Gastrocnemius medialis (tissue), 4 donors: ENCODE measurements around the gene CCDC89. TPM values are rescaled to one million over a fixed set of nuclear protein-coding genes. Genes with fewer than 3 reads are reported as not detected.
A peak's percentile ranks its signal among the peaks of the same experiment; 100 is the strongest.

ENCODE experiments used
- ATAC-seq, 2 donors: fragments of 150-250 bp; one replicate each; pipeline ENCODE4 v1.9.1; 2016
- DNase-seq, 2 donors: peaks; one replicate each; pipeline ENCODE4 v3.0.0-alpha.2; 2019
- H3K27ac ChIP-seq, 4 donors: fragments of 200-600 bp; sonication (generic); 1 replicate in 1 of 4; 2 replicates in 3 of 4; pipeline ENCODE4 v1.5.1; 2016 to 2018; ENCODE audit warnings: mild to moderate bottlenecking in 2 of 4, moderate library complexity in 1 of 4
- H3K27me3 ChIP-seq, 3 donors: fragments of 200-600 bp; sonication (generic) in 2 of 3; 1 replicate in 1 of 3; 2 replicates in 2 of 3; pipeline versions ENCODE4 v1.5.1 to v1.6.0; 2016 to 2019; ENCODE audit warnings: mild to moderate bottlenecking in 1 of 3, moderate library complexity in 1 of 3
- H3K36me3 ChIP-seq, 2 donors: fragments of 200-600 bp; sonication (generic) in 1 of 2; one replicate each; pipeline ENCODE4 v1.5.1; 2017 to 2018
- H3K4me1 ChIP-seq, 2 donors: fragments of 200-600 bp; sonication (generic) in 1 of 2; one replicate each; pipeline ENCODE4 v1.5.1; 2016 to 2017; ENCODE audit warnings: mild to moderate bottlenecking in 2 of 2
- H3K4me3 ChIP-seq, 4 donors: fragments of 200-600 bp; sonication (generic) in 3 of 4; 1 replicate in 1 of 4; 2 replicates in 3 of 4; pipeline ENCODE4 v1.5.1; 2016 to 2019; ENCODE audit warnings: mild to moderate bottlenecking in 2 of 4
- H3K9me3 ChIP-seq, 3 donors: fragments of 200-600 bp; sonication (generic) in 2 of 3; 1 replicate in 1 of 3; 2 replicates in 2 of 3; pipeline ENCODE4 v1.5.1; 2016 to 2019
- CTCF ChIP-seq, 5 experiments: fragments of 450-650 bp in 3 of 5; fragments of 200-600 bp in 2 of 5; sonication (generic) in 2 of 5; IDR thresholded peaks in 4 of 5; conservative IDR thresholded peaks in 1 of 5; 1 replicate in 4 of 5; 2 replicates in 1 of 5; pipeline ENCODE4 v1.5.1; 2016 to 2019; ENCODE audit warnings: antibody characterized with exemption in 5 of 5, mild to moderate bottlenecking in 3 of 5, moderate library complexity in 3 of 5
- POLR2A ChIP-seq, 2 donors: fragments of 450-650 bp; IDR thresholded peaks; one replicate each; pipeline ENCODE4 v1.6.1; 2017; ENCODE audit warnings: antibody characterized with exemption in 2 of 2, mild to moderate bottlenecking in 2 of 2, moderate library complexity in 2 of 2
- in situ Hi-C, 4 donors: fragments of 200-750 bp; cut with MboI; loops; one replicate each; pipeline versions ENCODE4 v1.15.0 to v1.8.0; 2017; ENCODE audit warnings: low sequenced_read_pairs in 4 of 4
- intact Hi-C: fragments of 100-400 bp; cut with DNase I; formaldehyde crosslinking; loops from one replicate; pipeline ENCODE4 v1.15.1; 2023; ENCODE audit warnings: low total_unique reads
- total RNA-seq, 4 donors: library from RNA; depleted of rRNA; stranded (reverse); fragments of >200 nt; gene quantifications; one replicate each; pipeline versions ENCODE4 v1.1.0 to v1.2.3, GENCODE V29; 2016

Gene CCDC89
- total RNA-seq, 4 donors from 2014 or later: 0.29 TPM; not detected in 3

DNA sequence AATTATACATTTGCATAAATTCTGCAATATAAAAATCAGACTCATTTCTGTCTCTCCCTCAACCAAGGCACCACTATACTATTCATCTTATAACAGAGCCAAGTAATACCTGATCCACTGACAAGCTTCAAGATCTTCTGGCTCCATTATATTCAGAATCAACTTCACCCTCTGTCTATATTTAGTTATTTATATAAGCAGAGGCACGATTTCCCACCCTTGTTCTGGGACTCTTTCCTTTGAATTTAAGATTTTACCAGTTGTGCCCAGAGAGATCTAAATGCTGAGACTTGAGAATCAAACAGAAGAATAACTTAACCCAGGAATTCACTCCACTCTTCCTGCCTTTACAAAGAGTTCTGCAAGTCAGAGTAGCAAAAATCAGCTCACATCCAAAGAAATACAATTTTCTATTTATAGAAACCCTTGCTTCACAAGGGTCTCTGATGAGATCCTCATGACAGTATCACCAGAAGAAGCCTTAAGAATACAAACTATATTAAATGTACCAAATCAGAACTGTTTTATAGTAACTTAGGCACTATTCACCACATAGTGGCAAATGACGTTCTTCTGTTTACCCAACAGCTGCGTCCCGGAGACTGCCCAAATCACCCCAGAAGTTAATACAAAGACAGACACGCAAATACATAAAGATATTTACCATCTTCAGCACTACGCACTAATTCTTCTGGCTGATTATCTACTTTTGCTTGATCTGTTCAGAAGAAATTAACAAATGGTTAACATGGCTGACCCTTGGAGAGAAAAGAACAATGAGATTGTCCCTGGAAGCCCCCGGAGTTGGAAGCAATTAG lies 32.3 kb upstream of the CCDC89 start:
- intact Hi-C loops: no loop called here
- Histone ChIP-seq H3K27me3 (peaks cover 0 to 4% (median 0%) of the 10 kb centered on the region in 3 donors), H3K4me1 (peaks cover 6 to 18% of the 10 kb centered on the region in 2 donors), H3K36me3 (no peaks in the 10 kb centered on the region), H3K9me3 (no peaks in the 10 kb centered on the region), H3K4me3 (peak overlapping the region; percentile 21 to 34 (median 32)), H3K27ac (peak overlapping the region; percentile 4 to 57 (median 42))
- no peak for DNase-seq
- no peak for TF ChIP-seq POLR2A (IDR thresholded peaks at IDR 0.05)
- TF ChIP-seq CTCF (IDR thresholded peaks at IDR 0.05 in 4 of 5, conservative IDR thresholded peaks at IDR 0.05 in 1 of 5): no peak
- no peak for ATAC-seq
- in situ Hi-C loops: no loop called here

DNA sequence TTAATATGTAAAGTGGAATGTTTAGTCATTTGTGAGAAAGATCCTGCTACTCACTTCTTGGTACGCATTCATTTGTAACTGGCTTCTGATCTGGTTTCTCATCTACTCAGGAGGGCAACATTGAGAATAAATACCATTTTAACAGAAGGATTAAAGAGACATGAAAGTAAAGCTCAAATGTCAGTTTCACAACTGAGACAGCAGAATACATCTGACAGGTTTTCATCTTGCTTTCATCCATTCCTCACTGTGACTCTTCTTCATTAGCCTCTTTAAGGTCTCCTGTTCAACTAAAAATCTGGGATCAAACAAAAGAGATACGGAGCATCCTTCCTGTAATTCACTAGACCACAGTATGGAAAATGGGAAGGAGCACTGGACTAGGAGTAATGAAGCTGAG lies 31.4 kb upstream of the CCDC89 start:
- in situ Hi-C loops (no loop called here), intact Hi-C loops (no loop called here)
- ATAC-seq: no peak

DNA sequence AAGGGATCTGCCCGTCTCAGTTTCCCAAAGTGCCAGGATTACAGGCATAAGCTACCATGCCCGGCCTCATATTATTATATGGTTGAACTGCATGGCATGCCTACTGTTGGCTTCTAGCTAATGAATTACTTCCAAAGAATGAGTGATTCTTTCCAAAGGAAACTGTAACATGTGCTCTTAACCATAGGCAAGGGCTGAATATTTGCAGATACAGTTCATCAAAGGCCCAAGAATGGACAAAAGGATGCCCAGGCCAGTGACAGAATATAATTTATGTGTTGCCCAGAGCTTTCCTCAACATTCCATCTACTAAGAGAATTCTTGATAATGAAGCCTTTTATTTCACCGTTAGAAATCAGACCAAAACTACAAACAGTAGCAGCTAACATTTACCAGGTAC lies 27.0 kb upstream of the CCDC89 start:
- intact Hi-C loops: no loop called here
- no peaks in the 10 kb centered on the region for H3K36me3 ChIP-seq
- no peak overlapping the region for H3K27ac ChIP-seq
- DNase-seq (no peak), ATAC-seq (no peak)
- no peaks in the 10 kb centered on the region for H3K9me3 ChIP-seq
- TF ChIP-seq POLR2A (IDR thresholded peaks at IDR 0.05) (no peak), CTCF (IDR thresholded peaks at IDR 0.05 in 4 of 5, conservative IDR thresholded peaks at IDR 0.05 in 1 of 5) (no peak)
- peaks cover 0 to 5% of the 10 kb centered on the region in 2 donors for H3K4me1 ChIP-seq
- in situ Hi-C loops: no loop called here
- H3K4me3 ChIP-seq: no peak overlapping the region
- no peaks in the 10 kb centered on the region for H3K27me3 ChIP-seq

More for the DNA sequence above, 31.4 kb upstream of the CCDC89 start:
- no peak for TF ChIP-seq CTCF (IDR thresholded peaks at IDR 0.05 in 4 of 5, conservative IDR thresholded peaks at IDR 0.05 in 1 of 5)
- DNase-seq: no peak
- H3K27me3 ChIP-seq: peaks cover 0 to 4% (median 0%) of the 10 kb centered on the region in 3 donors
- H3K4me1 ChIP-seq: peaks cover 6 to 18% of the 10 kb centered on the region in 2 donors
- H3K27ac ChIP-seq: peak overlapping the region in 2 of 4 donors; percentile 36 to 57
- H3K9me3 ChIP-seq: no peaks in the 10 kb centered on the region
- no peaks in the 10 kb centered on the region for H3K36me3 ChIP-seq
- no peak overlapping the region for H3K4me3 ChIP-seq

GRCh38 chr11:85710917-85711316 lies 24.9 kb upstream of the CCDC89 start:
- intact Hi-C loops (no loop called here), in situ Hi-C loops (no loop called here)
- Histone ChIP-seq H3K36me3 (no peaks in the 10 kb centered on the region), H3K9me3 (no peaks in the 10 kb centered on the region), H3K27me3 (no peaks in the 10 kb centered on the region), H3K27ac (no peak overlapping the region), H3K4me1 (no peaks in the 10 kb centered on the region), H3K4me3 (no peak overlapping the region)
- no peak for DNase-seq
- ATAC-seq: no peak
- TF ChIP-seq CTCF (IDR thresholded peaks at IDR 0.05 in 4 of 5, conservative IDR thresholded peaks at IDR 0.05 in 1 of 5) (no peak), POLR2A (IDR thresholded peaks at IDR 0.05) (no peak)
